Prostate gland (tissue), 2 donors: Measurements from ENCODE around the gene RPA1. TPM values are rescaled to one million over a fixed set of nuclear protein-coding genes. Genes with fewer than 3 reads are reported as not detected.

Source experiments
- DNase-seq: peaks from one replicate; pipeline ENCODE4 v3.0.0-alpha.2; 2019; ENCODE audit warnings: low spot score
- H3K27ac ChIP-seq, 2 donors: fragments of 200-600 bp; sonication (generic); 2 replicates each; pipeline ENCODE4 v1.5.1; 2017 to 2019
- H3K27me3 ChIP-seq: fragments of 200-600 bp; sonication (generic); replicated peaks from 2 replicates; pipeline ENCODE4 v1.5.1; 2019; ENCODE audit not compliant: insufficient read depth
- H3K36me3 ChIP-seq, 2 donors: fragments of 200-600 bp; sonication (generic); 1 replicate in 1 of 2; 2 replicates in 1 of 2; pipeline versions ENCODE4 v1.5.1 to v1.8.1; 2017 to 2019
- H3K4me1 ChIP-seq: fragments of 200-600 bp; sonication (generic); replicated peaks from 2 replicates; pipeline ENCODE4 v1.5.1; 2019
- H3K4me3 ChIP-seq, 2 donors: fragments of 200-600 bp; sonication (generic); 2 replicates each; pipeline ENCODE4 v1.5.1; 2017 to 2019
- H3K9me3 ChIP-seq: fragments of 200-600 bp; sonication (generic); 2 replicates; pipeline ENCODE4 v1.5.1; 2017
- CTCF ChIP-seq, 4 experiments: fragments of 200-600 bp in 2 of 4; fragments of 450-650 bp in 2 of 4; sonication (generic) in 2 of 4; IDR thresholded peaks; 1 replicate in 3 of 4; 2 replicates in 1 of 4; pipeline ENCODE4 v1.5.1; 2016 to 2019; ENCODE audit warnings: antibody characterized with exemption in 4 of 4, mild to moderate bottlenecking in 2 of 4, moderate library complexity in 2 of 4
- POLR2A ChIP-seq: fragments of 450-650 bp; IDR thresholded peaks from one replicate; pipeline ENCODE4 v1.6.1; 2016; ENCODE audit warnings: antibody characterized with exemption, mild to moderate bottlenecking
- POLR2AphosphoS5 ChIP-seq: sonication (generic); formaldehyde crosslinking; IDR thresholded peaks from one replicate; pipeline ENCODE4 v1.6.1; 2017; ENCODE audit warnings: antibody characterized with exemption
- WGBS: methylation state at CpG from one replicate; pipeline ENCODE4 v1.1.5; 2018; 5-methylcytosine and 5-hydroxymethylcytosine counted together
- intact Hi-C: fragments of 100-400 bp; cut with DNase I; formaldehyde crosslinking; loops from one replicate; pipeline ENCODE4 v1.14.2; 2022
- total RNA-seq, 2 donors: library from RNA; depleted of rRNA; stranded (reverse); fragments of >200 nt; gene quantifications; one replicate each; pipeline ENCODE4 v1.1.0, GENCODE V29; 2016

Gene RPA1
- total RNA-seq, 2 donors from 2014 or later, result 33.0 to 34.0 TPM

- no peaks in the 10 kb centered on the region for H3K4me1 ChIP-seq
- WGBS, result 64% methylated on average over 7 of the region's 7 CpGs
- no peaks in the 10 kb centered on the region for H3K9me3 ChIP-seq
- no peak for DNase-seq
- TF ChIP-seq POLR2A (no peak), CTCF (IDR thresholded peaks at IDR 0.05) (no peak), POLR2AphosphoS5 (no peak)
- no peaks in the 10 kb centered on the region for H3K27me3 ChIP-seq
- H3K4me3 ChIP-seq, result no peak overlapping the region
- intact Hi-C loops, result no loop called here
- no peak overlapping the region for H3K27ac ChIP-seq
- no peaks in the 10 kb centered on the region for H3K36me3 ChIP-seq
Observed at GRCh38 chr17:1912146-1912545, 82.3 kb downstream of the RPA1 start.

GRCh38 chr17:1913702-1914101 lies 83.9 kb downstream of the RPA1 start:
- Histone ChIP-seq H3K27ac (no peak overlapping the region), H3K4me3 (no peak overlapping the region), H3K27me3 (no peaks in the 10 kb centered on the region), H3K4me1 (no peaks in the 10 kb centered on the region), H3K9me3 (no peaks in the 10 kb centered on the region), H3K36me3 (no peaks in the 10 kb centered on the region)
- 83% methylated on average over 14 of the region's 14 CpGs for WGBS
- intact Hi-C loops, result no loop called here
- TF ChIP-seq POLR2AphosphoS5 (no peak), CTCF (IDR thresholded peaks at IDR 0.05) (no peak), POLR2A (no peak)
- DNase-seq, result no peak

GRCh38 chr17:1914661-1915083 lies 84.9 kb downstream of the RPA1 start:
- no peaks in the 10 kb centered on the region for H3K27me3 ChIP-seq
- no peak overlapping the region for H3K4me3 ChIP-seq
- no peaks in the 10 kb centered on the region for H3K36me3 ChIP-seq
- intact Hi-C loops, result no loop called here
- H3K27ac ChIP-seq, result no peak overlapping the region
- H3K9me3 ChIP-seq, result no peaks in the 10 kb centered on the region
- H3K4me1 ChIP-seq, result no peaks in the 10 kb centered on the region
- no peak for TF ChIP-seq CTCF (IDR thresholded peaks at IDR 0.05)
- TF ChIP-seq POLR2AphosphoS5, result no peak
- no peak for TF ChIP-seq POLR2A
- WGBS, result 40% methylated on average over 8 of the region's 8 CpGs
- no peak for DNase-seq

GRCh38 chr17:1915889-1916288 lies 86.1 kb downstream of the RPA1 start:
- no peaks in the 10 kb centered on the region for H3K27me3 ChIP-seq
- H3K4me3 ChIP-seq, result no peak overlapping the region
- no peak for TF ChIP-seq POLR2AphosphoS5
- TF ChIP-seq CTCF (IDR thresholded peaks at IDR 0.05), result no peak
- TF ChIP-seq POLR2A, result no peak
- H3K36me3 ChIP-seq, result no peaks in the 10 kb centered on the region
- H3K9me3 ChIP-seq, result no peaks in the 10 kb centered on the region
- intact Hi-C loops, result no loop called here
- H3K27ac ChIP-seq, result no peak overlapping the region
- no peaks in the 10 kb centered on the region for H3K4me1 ChIP-seq
- no peak for DNase-seq
- WGBS, result 84% methylated on average over 12 of the region's 12 CpGs

- Histone ChIP-seq H3K4me3 (no peak overlapping the region), H3K9me3 (no peaks in the 10 kb centered on the region), H3K27me3 (no peaks in the 10 kb centered on the region), H3K4me1 (no peaks in the 10 kb centered on the region), H3K27ac (no peak overlapping the region), H3K36me3 (no peaks in the 10 kb centered on the region)
- no peak for TF ChIP-seq POLR2A
- DNase-seq, result no peak
- intact Hi-C loops, result no loop called here
- 76% methylated on average over 14 of the region's 14 CpGs for WGBS
Observed at GRCh38 chr17:1916316-1916715, 86.5 kb downstream of the RPA1 start.
